Activated naive CD8-positive, alpha-beta T cell treated with anti-CD3 and anti-CD28 coated beads, Interleukin-2, amount 50 U/mL, for 24 hours (primary cell): ENCODE data around the gene PI4KA.

Experiments
- ATAC-seq: fragments of 150-1000 bp; cut with Tn5 transposase; one replicate; pipeline ENCODE4 v1.10.0; 2021
- DNase-seq: peaks from one replicate; pipeline ENCODE4 v3.0.0; 2021
- H3K27ac Mint-ChIP-seq: one replicate; pipeline ENCODE4 v1.8.0; 2021; ENCODE audit warnings: mild to moderate bottlenecking, mixed read lengths
- H3K27me3 Mint-ChIP-seq: one replicate; pipeline ENCODE4 v1.8.0; 2021; ENCODE audit warnings: mixed read lengths
- H3K36me3 Mint-ChIP-seq: one replicate; pipeline ENCODE4 v1.8.0; 2021; ENCODE audit warnings: low read depth, mixed read lengths
- H3K4me1 Mint-ChIP-seq: one replicate; pipeline ENCODE4 v1.8.0; 2021; ENCODE audit warnings: mixed read lengths
- H3K4me3 Mint-ChIP-seq: one replicate; pipeline ENCODE4 v1.8.0; 2021; ENCODE audit warnings: mild to moderate bottlenecking, moderate library complexity, mixed read lengths
- H3K9me3 Mint-ChIP-seq: one replicate; pipeline ENCODE4 v1.8.0; 2021; ENCODE audit warnings: mixed read lengths

PI4KA gene

DNA sequence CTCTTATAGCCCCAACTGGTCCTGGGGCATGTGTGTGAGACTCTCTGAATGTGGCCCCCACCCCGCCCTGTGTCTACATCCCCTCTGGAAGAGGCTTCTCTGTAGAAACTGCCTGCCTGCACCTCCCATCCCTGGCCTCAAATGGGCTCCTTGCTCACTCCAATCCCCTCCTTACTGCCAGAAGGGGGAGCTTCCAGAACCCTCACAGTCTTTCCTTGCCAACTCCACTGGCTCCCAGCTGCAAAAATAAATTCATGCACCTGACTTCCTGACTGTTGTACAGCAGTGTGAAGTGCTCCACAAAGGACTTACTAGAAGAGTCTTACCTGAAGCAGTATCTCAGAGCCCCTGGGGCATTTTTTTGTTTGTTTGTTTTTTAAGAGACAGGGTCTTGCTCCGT lies 99.9 kb downstream of the PI4KA start:
- no peak overlapping the region for H3K27ac Mint-ChIP-seq
- peaks cover 11% of the 10 kb centered on the region for H3K36me3 Mint-ChIP-seq
- DNase-seq: no peak
- no peak overlapping the region for H3K4me3 Mint-ChIP-seq
- ATAC-seq: no peak
- H3K9me3 Mint-ChIP-seq: no peaks in the 10 kb centered on the region
- no peaks in the 10 kb centered on the region for H3K4me1 Mint-ChIP-seq
- no peaks in the 10 kb centered on the region for H3K27me3 Mint-ChIP-seq

DNA sequence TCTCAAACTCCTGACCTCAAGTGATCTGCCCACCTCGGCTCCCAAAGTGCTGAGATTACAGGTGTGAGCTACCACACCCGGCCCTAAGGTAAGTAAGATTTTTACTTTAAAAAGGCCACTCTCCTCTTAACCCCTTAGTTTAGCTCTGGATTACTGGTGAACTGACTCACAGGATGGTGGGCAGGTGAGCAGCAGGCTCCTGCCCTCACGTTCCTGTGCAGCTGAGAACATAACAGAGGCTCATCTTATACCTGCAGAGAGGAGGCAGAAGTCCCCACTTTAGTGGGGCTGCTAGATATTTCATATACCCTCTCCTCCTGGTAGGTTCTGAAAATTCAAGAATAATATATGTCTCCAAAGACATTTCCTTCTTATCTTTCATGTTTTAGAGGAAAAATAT lies 101.8 kb downstream of the PI4KA start:
- ATAC-seq: no peak
- H3K27me3 Mint-ChIP-seq: no peaks in the 10 kb centered on the region
- H3K4me1 Mint-ChIP-seq: no peaks in the 10 kb centered on the region

DNA sequence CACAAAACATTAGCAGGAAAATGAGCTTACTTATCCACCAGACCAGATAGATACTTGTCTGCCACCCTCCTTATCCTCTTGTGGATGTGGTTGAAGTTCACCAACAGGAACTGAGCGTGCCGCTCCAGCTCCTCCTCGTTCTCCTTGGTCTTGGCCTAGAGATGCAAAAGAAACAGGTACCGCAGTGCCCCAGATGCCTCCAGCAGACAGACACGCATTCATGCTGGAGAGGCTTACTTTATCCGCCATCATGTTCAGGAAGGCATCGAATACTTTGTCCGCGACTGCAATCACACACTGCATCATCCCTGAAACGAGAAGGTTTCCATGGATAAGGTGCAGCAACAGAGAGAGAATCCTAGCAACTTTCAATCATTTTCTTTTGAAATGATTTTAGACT lies 105.7 kb downstream of the PI4KA start:
- ATAC-seq: no peak
- H3K4me1 Mint-ChIP-seq: peaks cover 22% of the 10 kb centered on the region
- no peak overlapping the region for H3K4me3 Mint-ChIP-seq
- no peak for DNase-seq
- H3K27me3 Mint-ChIP-seq: no peaks in the 10 kb centered on the region
- H3K27ac Mint-ChIP-seq: no peak overlapping the region
- H3K9me3 Mint-ChIP-seq: no peaks in the 10 kb centered on the region
- H3K36me3 Mint-ChIP-seq: peaks cover 11% of the 10 kb centered on the region

More for the DNA sequence above, 101.8 kb downstream of the PI4KA start:
- no peak overlapping the region for H3K27ac Mint-ChIP-seq
- H3K9me3 Mint-ChIP-seq: no peaks in the 10 kb centered on the region
- no peak for DNase-seq
- H3K4me3 Mint-ChIP-seq: no peak overlapping the region
- peaks cover 12% of the 10 kb centered on the region for H3K36me3 Mint-ChIP-seq

DNA sequence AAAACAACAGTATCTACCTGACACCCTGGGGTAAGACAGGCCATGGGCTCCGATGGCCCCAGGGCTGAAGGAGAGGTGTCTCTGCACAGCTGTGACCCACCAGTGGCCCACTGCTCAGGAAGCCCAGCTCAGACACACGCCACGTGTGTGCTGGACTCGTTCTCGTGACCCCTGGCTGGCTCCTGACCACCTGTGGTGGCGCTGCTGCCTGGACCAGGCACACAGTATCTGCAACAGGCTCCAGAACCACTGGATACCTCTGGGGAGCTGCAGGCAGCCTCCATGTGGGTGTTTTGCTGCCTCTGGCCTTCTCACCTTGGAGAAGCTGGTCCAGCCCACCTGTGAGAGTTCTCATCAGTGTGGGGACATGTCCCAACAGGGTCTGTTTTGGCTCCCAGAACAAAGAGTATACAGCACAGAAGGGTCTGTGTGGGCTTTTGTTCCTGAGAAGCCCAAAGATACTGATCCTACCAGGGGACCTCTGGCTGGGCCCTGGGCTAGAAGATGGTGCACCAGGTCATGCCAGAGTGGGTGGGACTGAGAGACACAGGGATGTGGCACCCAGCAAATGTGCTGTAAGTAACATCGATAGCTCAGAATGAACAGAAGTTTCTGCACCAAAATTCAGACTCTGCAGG lies 106.4 kb downstream of the PI4KA start:
- no peak overlapping the region for H3K27ac Mint-ChIP-seq
- no peaks in the 10 kb centered on the region for H3K9me3 Mint-ChIP-seq

DNA sequence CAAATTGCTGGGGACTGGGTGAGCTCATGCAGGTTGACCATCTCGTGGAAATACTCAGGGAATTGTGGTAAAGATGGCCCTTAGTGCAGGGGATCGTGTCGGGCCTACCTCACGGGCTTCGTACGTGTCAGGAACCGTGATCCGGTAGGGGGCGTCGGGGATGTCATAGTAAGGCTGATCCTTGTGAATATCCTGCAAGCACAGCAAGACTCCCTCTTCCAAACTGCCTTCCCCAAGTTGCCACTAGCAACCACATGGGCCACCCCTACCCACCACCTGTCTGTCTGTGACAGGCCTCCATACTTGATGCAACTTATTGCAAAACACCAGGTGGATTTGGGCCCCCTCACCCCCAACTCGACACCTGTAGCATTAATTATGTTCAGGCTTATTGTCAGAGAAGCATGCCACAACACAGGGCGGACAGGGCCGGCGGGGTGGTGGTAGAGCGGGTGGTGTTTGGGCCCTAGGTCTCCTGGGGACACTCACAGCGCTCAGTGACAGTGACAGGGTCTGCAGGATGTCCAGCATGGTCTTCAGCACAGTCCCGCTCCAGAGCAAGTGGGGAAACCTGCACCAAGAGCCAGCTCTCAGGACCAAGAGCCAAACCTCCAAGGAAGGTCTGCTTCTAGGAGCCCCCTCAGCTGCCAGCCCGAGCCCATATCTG lies 107.3 kb downstream of the PI4KA start:
- DNase-seq (no peak), ATAC-seq (no peak)
- H3K9me3 Mint-ChIP-seq: no peaks in the 10 kb centered on the region
- peaks cover 14% of the 10 kb centered on the region for H3K36me3 Mint-ChIP-seq
- H3K27me3 Mint-ChIP-seq: no peaks in the 10 kb centered on the region
- no peak overlapping the region for H3K4me3 Mint-ChIP-seq
- H3K4me1 Mint-ChIP-seq: peaks cover 22% of the 10 kb centered on the region
- no peak overlapping the region for H3K27ac Mint-ChIP-seq

More for the DNA sequence above, 106.4 kb downstream of the PI4KA start:
- no peak overlapping the region for H3K4me3 Mint-ChIP-seq
- peaks cover 11% of the 10 kb centered on the region for H3K36me3 Mint-ChIP-seq
- H3K4me1 Mint-ChIP-seq: peaks cover 22% of the 10 kb centered on the region
- H3K27me3 Mint-ChIP-seq: no peaks in the 10 kb centered on the region
- no peak for ATAC-seq
- DNase-seq: no peak

DNA sequence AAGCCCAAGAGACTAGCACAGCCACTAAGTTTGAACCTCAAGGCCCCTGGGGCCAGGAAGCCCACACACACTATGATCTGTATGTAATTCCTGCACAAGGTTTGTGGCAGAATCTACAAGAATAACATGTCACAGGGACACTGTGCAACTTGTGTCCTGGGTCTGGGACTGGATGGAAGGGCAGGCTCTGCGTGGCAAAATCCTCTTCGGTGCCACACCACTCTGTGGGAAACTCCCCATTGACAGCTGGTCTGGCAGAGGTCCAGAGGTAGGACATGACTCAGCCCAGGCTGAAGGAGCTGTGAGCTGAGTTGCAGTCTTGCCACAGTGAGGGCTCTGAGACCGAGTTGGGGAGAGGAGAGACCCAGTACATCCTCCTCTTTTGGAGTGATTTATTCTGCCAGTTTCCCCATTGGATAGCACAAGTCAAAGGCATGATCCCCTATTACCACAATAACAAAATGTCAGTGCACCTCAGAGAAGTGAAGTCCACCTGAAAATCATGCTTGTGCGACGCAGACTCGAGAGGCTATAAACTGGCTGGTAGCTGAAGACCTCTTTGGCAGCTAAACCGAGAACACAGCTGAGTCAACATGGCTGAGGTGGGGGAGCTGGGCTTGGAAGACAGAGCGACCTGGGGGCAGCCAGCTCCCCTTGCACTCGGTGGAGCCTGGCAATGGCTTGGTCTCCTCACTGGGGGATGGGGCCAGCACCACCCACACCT lies 108.0 kb downstream of the PI4KA start:
- Mint-ChIP-seq H3K4me1 (peaks cover 22% of the 10 kb centered on the region), H3K27ac (peak overlapping the region; percentile 52), H3K9me3 (no peaks in the 10 kb centered on the region), H3K4me3 (no peak overlapping the region), H3K27me3 (no peaks in the 10 kb centered on the region), H3K36me3 (peaks cover 13% of the 10 kb centered on the region)
- ATAC-seq (peak; percentile 84), DNase-seq (peak; percentile 46)

DNA sequence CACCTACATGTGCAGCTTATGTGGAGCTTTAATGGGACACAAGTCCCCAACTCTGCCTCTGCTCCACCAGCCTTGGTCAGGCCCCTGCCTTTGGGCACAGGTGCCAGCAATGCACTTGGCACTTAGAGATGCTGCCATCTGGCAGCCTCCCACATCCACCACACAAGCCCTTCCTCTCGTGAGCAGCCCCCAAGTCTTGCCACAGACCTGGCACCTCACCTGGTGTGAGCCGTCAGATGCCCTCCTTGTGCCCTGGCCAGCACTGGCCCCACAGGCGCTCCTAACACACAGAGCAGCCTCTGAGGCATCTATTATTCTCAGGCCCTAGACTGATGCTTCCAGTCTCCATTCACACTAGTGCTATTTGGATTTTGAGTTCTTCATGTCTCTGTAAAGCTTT lies 109.2 kb downstream of the PI4KA start:
- no peak for DNase-seq
- Mint-ChIP-seq H3K27ac (peak overlapping the region; percentile 6), H3K4me3 (no peak overlapping the region), H3K36me3 (peaks cover 13% of the 10 kb centered on the region), H3K9me3 (no peaks in the 10 kb centered on the region), H3K4me1 (peaks cover 22% of the 10 kb centered on the region), H3K27me3 (no peaks in the 10 kb centered on the region)
- ATAC-seq: no peak

DNA sequence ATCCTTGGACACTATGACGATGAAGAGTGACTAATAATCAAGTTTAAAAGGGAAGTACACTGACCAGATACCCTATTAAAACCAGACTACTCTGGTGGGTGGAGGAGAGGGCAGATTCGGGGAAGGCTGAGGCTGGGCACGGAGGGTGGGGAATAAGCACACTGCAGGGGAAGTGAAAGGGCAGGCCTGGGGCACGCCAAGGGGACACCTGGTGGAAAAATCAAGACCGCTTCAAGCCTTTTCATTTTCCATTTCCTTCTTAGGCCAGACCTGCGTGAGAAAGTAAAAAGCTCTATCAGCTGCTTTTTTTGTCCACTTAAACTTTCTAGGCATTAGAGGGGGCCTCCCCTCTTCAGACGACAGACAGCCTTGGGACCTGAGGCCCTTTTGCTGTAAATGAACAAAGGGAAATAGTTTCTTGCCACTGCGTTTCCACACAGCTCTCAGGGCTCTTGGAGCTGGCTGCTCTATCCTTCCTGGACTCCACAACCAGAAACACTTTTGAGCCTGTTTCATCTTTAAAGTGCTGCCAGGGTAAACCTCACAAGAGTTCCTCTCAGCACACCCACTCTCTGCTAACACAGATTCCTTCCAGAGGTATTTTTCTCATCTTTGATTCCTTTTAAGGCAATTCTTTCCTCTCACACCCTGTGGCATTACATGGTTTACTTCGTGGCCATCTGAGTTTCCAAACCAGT lies 109.7 kb downstream of the PI4KA start:
- Mint-ChIP-seq H3K4me3 (no peak overlapping the region), H3K9me3 (no peaks in the 10 kb centered on the region), H3K36me3 (peaks cover 13% of the 10 kb centered on the region), H3K27ac (peak overlapping the region; percentile 38), H3K4me1 (peaks cover 22% of the 10 kb centered on the region), H3K27me3 (no peaks in the 10 kb centered on the region)
- DNase-seq (no peak), ATAC-seq (no peak)

DNA sequence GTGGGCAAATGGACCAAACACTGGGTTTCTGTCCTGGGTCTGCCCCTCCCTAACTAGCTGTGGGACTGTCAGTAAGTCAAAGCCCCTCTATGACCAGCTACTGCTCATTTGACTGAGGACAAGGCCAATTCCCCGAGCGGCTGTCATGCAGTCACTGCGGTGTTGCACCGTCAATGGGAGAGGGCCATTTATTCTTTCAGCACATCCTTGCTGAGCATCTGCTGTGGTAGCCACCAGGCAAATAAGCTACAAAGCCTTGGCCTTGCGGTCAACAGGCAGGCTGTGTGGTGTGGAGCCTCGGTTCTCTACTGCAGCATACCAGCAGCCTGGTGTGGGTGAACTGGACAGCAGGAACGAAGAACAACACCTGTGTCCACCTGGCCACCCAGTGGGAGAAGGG lies 110.5 kb downstream of the PI4KA start:
- no peaks in the 10 kb centered on the region for H3K27me3 Mint-ChIP-seq
- ATAC-seq: no peak
- no peak overlapping the region for H3K4me3 Mint-ChIP-seq
- DNase-seq: no peak
- no peak overlapping the region for H3K27ac Mint-ChIP-seq
- H3K36me3 Mint-ChIP-seq: peaks cover 13% of the 10 kb centered on the region
- no peaks in the 10 kb centered on the region for H3K9me3 Mint-ChIP-seq
- peaks cover 22% of the 10 kb centered on the region for H3K4me1 Mint-ChIP-seq

DNA sequence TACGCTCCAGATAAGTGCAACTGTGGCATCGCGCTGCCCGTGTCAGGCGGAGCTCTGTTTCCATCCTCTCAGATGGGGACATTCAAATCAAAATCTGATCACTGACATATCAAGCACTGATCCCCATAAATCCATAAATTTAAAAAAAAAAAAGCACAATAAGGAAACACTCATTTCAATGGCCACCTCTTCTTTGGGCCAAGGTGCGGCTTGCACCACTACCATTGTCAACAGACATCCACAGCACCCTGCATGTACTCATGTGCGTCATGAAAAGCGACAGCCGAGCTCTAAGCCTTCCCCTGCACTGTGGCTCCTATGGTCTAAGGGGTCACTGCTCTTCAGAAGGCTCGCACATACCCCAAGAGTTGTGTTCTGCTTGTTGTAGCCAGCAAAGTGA lies 111.4 kb downstream of the PI4KA start:
- ATAC-seq (no peak), DNase-seq (no peak)
- no peak overlapping the region for H3K27ac Mint-ChIP-seq
- H3K27me3 Mint-ChIP-seq: no peaks in the 10 kb centered on the region
- H3K36me3 Mint-ChIP-seq: peaks cover 9% of the 10 kb centered on the region
- no peaks in the 10 kb centered on the region for H3K9me3 Mint-ChIP-seq
- H3K4me1 Mint-ChIP-seq: peaks cover 22% of the 10 kb centered on the region
- no peak overlapping the region for H3K4me3 Mint-ChIP-seq

DNA sequence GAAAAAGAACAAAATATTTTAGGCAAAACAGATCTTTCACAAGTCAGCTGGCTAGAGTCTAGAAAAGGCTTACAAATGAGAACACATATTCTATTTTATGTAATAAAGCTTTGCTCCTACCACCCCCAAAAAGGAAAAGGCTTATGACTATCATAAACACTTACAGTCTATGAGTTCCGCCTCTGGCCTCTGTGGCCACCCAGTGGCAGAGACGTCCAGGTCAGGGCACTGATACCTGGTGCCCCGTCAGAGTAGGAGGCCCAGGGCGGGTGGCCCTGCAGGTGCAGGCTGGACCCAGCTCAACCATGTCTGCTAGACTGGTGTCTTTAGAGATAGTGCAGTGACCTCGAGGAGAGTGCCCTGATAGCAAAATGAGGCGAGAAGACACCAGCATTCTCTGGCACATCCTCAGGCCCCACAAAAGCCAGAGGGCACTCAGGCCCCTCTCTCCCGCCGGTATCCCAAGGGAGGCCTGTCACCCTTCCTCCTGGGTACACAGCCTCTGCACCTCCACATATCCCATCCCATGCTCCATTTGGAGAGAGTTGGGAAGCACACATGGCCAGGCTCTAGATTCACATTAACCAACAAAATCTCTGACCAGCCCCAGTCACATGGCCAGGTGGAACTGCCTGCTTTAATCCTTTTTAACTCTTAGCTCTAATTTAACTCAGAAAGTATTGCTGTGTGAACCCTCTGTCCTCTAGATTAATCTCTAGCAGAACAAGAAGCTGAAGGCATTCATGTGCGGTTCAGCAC lies 112.0 kb downstream of the PI4KA start:
- peaks cover 22% of the 10 kb centered on the region for H3K4me1 Mint-ChIP-seq
- H3K4me3 Mint-ChIP-seq: no peak overlapping the region
- H3K36me3 Mint-ChIP-seq: peaks cover 9% of the 10 kb centered on the region
- no peak overlapping the region for H3K27ac Mint-ChIP-seq
- no peaks in the 10 kb centered on the region for H3K27me3 Mint-ChIP-seq
- H3K9me3 Mint-ChIP-seq: no peaks in the 10 kb centered on the region
- ATAC-seq (no peak), DNase-seq (no peak)

DNA sequence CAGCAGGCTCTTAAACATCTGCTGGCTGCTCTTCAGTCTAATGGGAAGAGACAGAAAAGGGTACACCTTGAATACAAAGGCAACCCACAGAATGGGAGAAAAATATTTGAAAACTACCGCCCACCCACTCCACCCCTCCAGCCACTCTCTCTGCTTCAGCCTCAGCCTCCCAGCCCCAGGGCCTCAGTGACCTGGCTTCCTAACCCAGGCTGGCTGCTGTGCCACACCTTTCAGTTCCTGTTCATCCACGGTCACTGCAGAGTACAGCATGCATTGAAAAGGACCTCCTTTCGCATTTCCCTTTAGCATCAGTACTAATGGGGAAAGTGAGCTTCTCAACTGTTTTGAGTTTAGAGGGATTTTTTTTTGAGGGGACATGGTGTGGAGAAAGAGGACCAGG lies 113.5 kb downstream of the PI4KA start:
- Mint-ChIP-seq H3K4me3 (no peak overlapping the region), H3K9me3 (no peaks in the 10 kb centered on the region), H3K36me3 (peaks cover 16% of the 10 kb centered on the region), H3K27ac (no peak overlapping the region), H3K27me3 (no peaks in the 10 kb centered on the region), H3K4me1 (peaks cover 11% of the 10 kb centered on the region)
- ATAC-seq (no peak), DNase-seq (no peak)

DNA sequence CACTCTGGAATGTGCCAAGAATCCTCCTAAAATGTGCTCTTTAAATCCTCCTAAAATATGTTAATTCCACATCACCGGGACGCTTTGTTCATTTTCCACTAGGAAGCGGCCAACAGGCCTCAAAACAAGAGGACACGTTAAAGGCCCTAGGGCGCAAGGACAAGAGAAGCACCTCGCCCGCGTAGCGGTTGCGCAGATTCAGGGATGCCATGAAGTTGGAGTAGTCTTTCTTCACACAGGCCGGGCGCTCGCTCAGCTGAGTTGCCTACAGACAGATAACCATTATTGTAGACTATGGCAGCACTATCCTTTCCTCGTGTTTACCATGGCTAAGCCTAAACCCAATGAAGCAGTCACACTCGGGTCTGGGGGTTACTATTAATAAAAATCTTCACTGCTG lies 114.2 kb downstream of the PI4KA start:
- no peak for ATAC-seq
- H3K27me3 Mint-ChIP-seq: no peaks in the 10 kb centered on the region
- no peak overlapping the region for H3K4me3 Mint-ChIP-seq
- H3K36me3 Mint-ChIP-seq: peaks cover 18% of the 10 kb centered on the region
- H3K9me3 Mint-ChIP-seq: no peaks in the 10 kb centered on the region
- H3K4me1 Mint-ChIP-seq: peaks cover 7% of the 10 kb centered on the region
- H3K27ac Mint-ChIP-seq: no peak overlapping the region
- no peak for DNase-seq

DNA sequence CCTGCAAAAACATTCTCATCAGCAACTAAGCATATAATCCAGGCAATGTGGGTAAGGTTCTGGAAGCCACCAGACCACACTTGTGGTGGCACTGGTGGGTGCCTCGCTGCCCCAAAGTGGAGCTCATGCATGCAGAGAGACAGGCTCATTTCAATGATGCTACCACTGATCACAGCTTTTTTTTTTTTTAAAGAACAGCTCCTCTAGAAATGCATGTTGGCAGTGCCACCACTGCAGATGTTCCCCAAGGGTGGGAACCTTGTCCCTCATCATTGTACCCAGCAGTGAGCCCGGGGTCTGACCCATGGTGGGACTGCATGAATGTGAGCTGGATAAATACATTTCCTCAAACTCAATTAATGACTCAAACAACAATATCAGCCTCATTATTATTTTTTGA lies 115.8 kb downstream of the PI4KA start:
- ATAC-seq (no peak), DNase-seq (no peak)
- Mint-ChIP-seq H3K27me3 (no peaks in the 10 kb centered on the region), H3K36me3 (peaks cover 22% of the 10 kb centered on the region), H3K4me1 (no peaks in the 10 kb centered on the region), H3K27ac (no peak overlapping the region), H3K4me3 (no peak overlapping the region), H3K9me3 (no peaks in the 10 kb centered on the region)
